Peyer's patch (tissue), 4 donors: ENCODE results near the gene MSANTD2.

Source experiments
- POLR2A ChIP-seq, 2 donors: fragments of 450-650 bp; IDR thresholded peaks; one replicate each; pipeline ENCODE4 v1.5.1; 2017; ENCODE audit warnings: antibody characterized with exemption in 2 of 2, mild to moderate bottlenecking in 2 of 2, moderate library complexity in 2 of 2
- TF ChIP-seq, protein P1 (sequence below), 6 experiments: fragments of 450-650 bp in 4 of 6; fragments of 200-600 bp in 2 of 6; sonication (generic) in 1 of 6; IDR thresholded peaks; one replicate each; pipeline ENCODE4 v1.5.1; 2017 to 2019; ENCODE audit warnings: antibody characterized with exemption in 6 of 6, mild to moderate bottlenecking in 3 of 6, moderate library complexity in 1 of 6

DNA sequence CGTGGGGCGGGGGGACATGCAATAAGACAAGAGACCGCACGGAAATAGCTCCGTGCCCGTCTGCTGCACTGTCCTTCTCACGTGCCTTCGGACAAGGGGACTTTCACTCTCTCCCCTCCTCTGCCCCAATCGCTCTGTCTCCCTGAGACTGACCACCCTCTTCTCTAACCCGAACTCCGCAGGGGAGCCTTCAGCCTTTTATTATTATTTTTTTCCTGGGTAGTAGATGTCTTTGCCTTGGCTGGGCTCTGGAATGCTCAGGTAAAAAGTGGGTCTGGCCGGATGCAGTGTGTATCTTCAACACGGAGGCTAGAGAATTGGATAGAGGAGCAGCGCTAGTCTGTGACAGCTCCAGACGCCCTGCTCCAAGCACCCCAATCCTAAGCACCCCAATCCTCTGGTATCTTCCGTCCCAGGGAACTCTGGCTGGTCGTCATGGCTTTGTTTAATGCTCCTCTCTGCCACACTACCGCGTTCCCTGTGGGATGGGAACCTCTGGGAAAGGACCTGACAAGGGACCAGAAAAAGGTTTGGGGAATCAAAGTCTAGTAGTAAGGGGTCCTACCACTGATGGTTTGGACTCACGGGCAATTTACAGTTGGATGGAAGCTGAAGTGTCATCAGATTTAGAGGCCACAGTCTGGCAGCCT lies 39.9 kb upstream of the MSANTD2 start:
- TF ChIP-seq, protein P1, sequence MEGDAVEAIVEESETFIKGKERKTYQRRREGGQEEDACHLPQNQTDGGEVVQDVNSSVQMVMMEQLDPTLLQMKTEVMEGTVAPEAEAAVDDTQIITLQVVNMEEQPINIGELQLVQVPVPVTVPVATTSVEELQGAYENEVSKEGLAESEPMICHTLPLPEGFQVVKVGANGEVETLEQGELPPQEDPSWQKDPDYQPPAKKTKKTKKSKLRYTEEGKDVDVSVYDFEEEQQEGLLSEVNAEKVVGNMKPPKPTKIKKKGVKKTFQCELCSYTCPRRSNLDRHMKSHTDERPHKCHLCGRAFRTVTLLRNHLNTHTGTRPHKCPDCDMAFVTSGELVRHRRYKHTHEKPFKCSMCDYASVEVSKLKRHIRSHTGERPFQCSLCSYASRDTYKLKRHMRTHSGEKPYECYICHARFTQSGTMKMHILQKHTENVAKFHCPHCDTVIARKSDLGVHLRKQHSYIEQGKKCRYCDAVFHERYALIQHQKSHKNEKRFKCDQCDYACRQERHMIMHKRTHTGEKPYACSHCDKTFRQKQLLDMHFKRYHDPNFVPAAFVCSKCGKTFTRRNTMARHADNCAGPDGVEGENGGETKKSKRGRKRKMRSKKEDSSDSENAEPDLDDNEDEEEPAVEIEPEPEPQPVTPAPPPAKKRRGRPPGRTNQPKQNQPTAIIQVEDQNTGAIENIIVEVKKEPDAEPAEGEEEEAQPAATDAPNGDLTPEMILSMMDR (IDR thresholded peaks at IDR 0.05): no peak
- no peak for TF ChIP-seq POLR2A (IDR thresholded peaks at IDR 0.05)
